Smooth muscle cell (in vitro differentiated cells): ENCODE results near the gene ADAMTS17. TPM values are rescaled to one million over a fixed set of nuclear protein-coding genes. Genes with fewer than 3 reads are reported as not detected.

Experiments
- DNase-seq: peaks from one replicate; lab custom pipeline; 2025; ENCODE audit not compliant: unreplicated experiment; lab: John Stamatoyannopoulos, UW
- H2AFZ ChIP-seq: fragments of 200-600 bp; sonication (generic); 2 replicates; pipeline ENCODE4 v1.6.0; 2016; ENCODE audit warnings: antibody characterized with exemption, low read depth, mild to moderate bottlenecking
- H3F3A ChIP-seq: fragments of 200-600 bp; sonication (generic); 2 replicates; pipeline ENCODE4 v1.6.0; 2017; ENCODE audit warnings: antibody characterized with exemption, low read depth
- H3K27ac ChIP-seq: fragments of 200-600 bp; sonication (generic); 2 replicates; pipeline ENCODE4 v1.5.1; 2016; ENCODE audit warnings: low read depth, mild to moderate bottlenecking
- H3K27me3 ChIP-seq: fragments of 200-600 bp; sonication (generic); 2 replicates; pipeline ENCODE4 v1.6.1; 2016; ENCODE audit warnings: low read depth, mild to moderate bottlenecking
- H3K36me3 ChIP-seq: fragments of 200-600 bp; sonication (generic); 2 replicates; pipeline ENCODE4 v1.5.1; 2016; ENCODE audit warnings: low read depth
- H3K4me1 ChIP-seq: fragments of 200-600 bp; sonication (generic); 2 replicates; pipeline ENCODE4 v1.5.1; 2016; ENCODE audit warnings: low read depth
- H3K4me2 ChIP-seq: fragments of 200-600 bp; sonication (generic); 2 replicates; pipeline ENCODE4 v1.6.0; 2016; ENCODE audit warnings: mild to moderate bottlenecking
- H3K4me3 ChIP-seq: fragments of 200-600 bp; sonication (generic); 2 replicates; pipeline ENCODE4 v1.5.1; 2016; ENCODE audit warnings: mild to moderate bottlenecking
- H3K79me2 ChIP-seq: fragments of 200-600 bp; sonication (generic); 2 replicates; pipeline ENCODE4 v1.6.0; 2016; ENCODE audit warnings: low read depth, mild to moderate bottlenecking
- H3K9ac ChIP-seq: fragments of 200-600 bp; sonication (generic); 2 replicates; pipeline ENCODE4 v1.6.0; 2016; ENCODE audit warnings: low read depth
- H3K9me3 ChIP-seq: fragments of 200-600 bp; sonication (generic); replicated peaks from 2 replicates; pipeline ENCODE4 v1.5.1; 2016; ENCODE audit warnings: low read depth
- H4K20me1 ChIP-seq: fragments of 200-600 bp; sonication (generic); 2 replicates; pipeline ENCODE4 v1.6.0; 2016; ENCODE audit warnings: low read depth
- CTCF ChIP-seq: fragments of 200-600 bp; sonication (generic); IDR thresholded peaks from 2 replicates; pipeline ENCODE4 v1.5.1; 2017; ENCODE audit warnings: borderline replicate concordance, mild to moderate bottlenecking, antibody characterized with exemption; ENCODE audit not compliant: insufficient read depth, poor library complexity, severe bottlenecking
- WGBS: methylation state at CpG from one replicate; pipeline ENCODE4 v1.1.7; 2016; ENCODE audit warnings: low lambda C conversion rate; 5-methylcytosine and 5-hydroxymethylcytosine counted together
- polyA plus RNA-seq: library from polyadenylated mRNA; unstranded; fragments of >200 nt; fragmentation: Nextera tagmentation; extraction: Ambion mirVana; gene quantifications from 2 replicates; pipeline ENCODE4 v1.2.1, GENCODE V29; 2016
- total RNA-seq: library from RNA; depleted of rRNA; stranded (reverse); fragments of >200 nt; gene quantifications from 2 replicates; pipeline ENCODE4 v1.2.3, GENCODE V29; 2014

ADAMTS17 gene
- total and polyA plus RNA-seq, 2 experiments from 2014 or later = 0.63 to 3.1 TPM

GRCh38 chr15:99956820-99957641, 384.7 kb downstream of the ADAMTS17 start:
- Histone ChIP-seq H3K27ac (no peak overlapping the region), H3K4me1 (no peaks in the 10 kb centered on the region), H3K9me3 (no peaks in the 10 kb centered on the region), H4K20me1 (no peaks in the 10 kb centered on the region), H3F3A (no peaks in the 10 kb centered on the region), H3K9ac (no peak overlapping the region), H3K4me3 (no peak overlapping the region), H3K36me3 (no peaks in the 10 kb centered on the region), H3K79me2 (no peaks in the 10 kb centered on the region), H3K4me2 (no peak overlapping the region), H3K27me3 (peaks cover 8% of the 10 kb centered on the region), H2AFZ (no peak overlapping the region)
- WGBS = 91% methylated on average over 19 of the region's 19 CpGs
- TF ChIP-seq CTCF = no peak
- DNase-seq = no peak

- Histone ChIP-seq H3K79me2 (no peaks in the 10 kb centered on the region), H3K4me3 (no peak overlapping the region), H3K4me1 (no peaks in the 10 kb centered on the region), H3K27me3 (peaks cover 8% of the 10 kb centered on the region), H3K27ac (no peak overlapping the region), H3K36me3 (no peaks in the 10 kb centered on the region), H2AFZ (no peak overlapping the region), H3F3A (no peaks in the 10 kb centered on the region), H3K9me3 (no peaks in the 10 kb centered on the region), H4K20me1 (no peaks in the 10 kb centered on the region), H3K4me2 (no peak overlapping the region), H3K9ac (no peak overlapping the region)
- no peak for DNase-seq
- 92% methylated on average over 11 of the region's 11 CpGs for WGBS
- no peak for TF ChIP-seq CTCF
Measured at GRCh38 chr15:99956022-99956775, 385.6 kb downstream of the ADAMTS17 start.

GRCh38 chr15:99955532-99955931, 386.2 kb downstream of the ADAMTS17 start:
- H3K4me1 ChIP-seq = no peaks in the 10 kb centered on the region
- no peaks in the 10 kb centered on the region for H3K36me3 ChIP-seq
- no peak overlapping the region for H3K27ac ChIP-seq
- no peaks in the 10 kb centered on the region for H3K9me3 ChIP-seq
- no peak overlapping the region for H3K4me3 ChIP-seq
- no peaks in the 10 kb centered on the region for H3F3A ChIP-seq
- no peaks in the 10 kb centered on the region for H4K20me1 ChIP-seq
- peaks cover 8% of the 10 kb centered on the region for H3K27me3 ChIP-seq
- DNase-seq = no peak
- no peak overlapping the region for H3K9ac ChIP-seq
- no peaks in the 10 kb centered on the region for H3K79me2 ChIP-seq
- no peak overlapping the region for H3K4me2 ChIP-seq
- TF ChIP-seq CTCF = no peak
- 87% methylated on average over 6 of the region's 6 CpGs for WGBS
- no peak overlapping the region for H2AFZ ChIP-seq
